Endothelial cell of umbilical vein (primary cell): ENCODE measurements around the gene MFN1. TPM values are rescaled to one million over a fixed set of nuclear protein-coding genes. Genes with fewer than 3 reads are reported as not detected.

Experiments
- BruUV-seq: library from RNA; stranded (reverse); fragments of 400-500 nt; replicated peaks from 2 replicates; lab custom pipeline; 2021; lab: Mats Ljungman, UMichigan
- CTCF ChIA-PET: fragments of 300-600, 350-600 bp; sonication (Branson Sonifier 250); formaldehyde crosslinking; loops from one replicate; lab custom pipeline; 2021; ENCODE audit warnings: antibody characterized with exemption, inconsistent platforms; lab: Charles Lee
- POLR2A ChIA-PET: fragments of 300-600, 350-600 bp; sonication (Branson Sonifier 250); formaldehyde crosslinking; loops from one replicate; lab custom pipeline; 2021; ENCODE audit warnings: antibody characterized with exemption, inconsistent platforms; lab: Charles Lee
- DNase-seq: peaks from one replicate; pipeline ENCODE4 v3.0.0-alpha.2; 2011; ENCODE audit warnings: low read depth, low spot score
- FAIRE-seq: peaks from 2 replicates; lab custom pipeline; 2011; peaks lifted over from hg19 to GRCh38; lab: Jason Lieb, UNC
- H2AFZ ChIP-seq: 2 replicates; pipeline ENCODE4 v1.6.0; 2012; ENCODE audit warnings: low read depth, low read length, control low read depth, inconsistent platforms
- H3K27ac ChIP-seq: 2 replicates; pipeline ENCODE4 v1.5.1; 2011; ENCODE audit warnings: low read depth, mild to moderate bottlenecking, control low read depth, low read length, moderate library complexity; ENCODE audit not compliant: insufficient read depth
- H3K27me3 ChIP-seq, 2 experiments: 2 replicates each; pipeline versions ENCODE4 v1.6.0 to v1.6.1; 2011; ENCODE audit warnings: low read length in 2 of 2, mixed read lengths in 1 of 2; ENCODE audit not compliant: control insufficient read depth in 2 of 2, insufficient read depth in 2 of 2
- H3K36me3 ChIP-seq, 2 experiments: 2 replicates in 1 of 2; 3 replicates in 1 of 2; pipeline ENCODE4 v1.5.1; 2011; ENCODE audit warnings: low read length in 2 of 2, mild to moderate bottlenecking in 1 of 2, moderate library complexity in 1 of 2; ENCODE audit not compliant: control insufficient read depth in 2 of 2, insufficient read depth in 2 of 2; ENCODE audit errors: extremely low read depth in 1 of 2
- H3K4me1 ChIP-seq: 3 replicates; pipeline ENCODE4 v1.5.1; 2011; ENCODE audit warnings: mild to moderate bottlenecking, low read length; ENCODE audit not compliant: control insufficient read depth, insufficient read depth; ENCODE audit errors: extremely low read depth
- H3K4me2 ChIP-seq: 2 replicates; pipeline ENCODE4 v1.6.1; 2011; ENCODE audit warnings: low read length, control low read depth, mixed read lengths; ENCODE audit not compliant: insufficient read depth
- H3K4me3 ChIP-seq, 3 experiments: fragments of 200-600 bp in 1 of 3; sonication (generic), shearing (Covaris generic) in 1 of 3; replicated peaks in 1 of 3; 2 replicates each; pipeline ENCODE4 v1.5.1; 2011 to 2016; ENCODE audit warnings: control low read depth in 3 of 3, low read length in 3 of 3, mild to moderate bottlenecking in 2 of 3, inconsistent platforms in 1 of 3, low read depth in 1 of 3, moderate library complexity in 1 of 3; ENCODE audit not compliant: insufficient read depth in 1 of 3
- H3K79me2 ChIP-seq: 2 replicates; pipeline ENCODE4 v1.6.0; 2012; ENCODE audit warnings: low read length, inconsistent platforms; ENCODE audit not compliant: control insufficient read depth, insufficient read depth
- H3K9ac ChIP-seq: replicated peaks from 2 replicates; pipeline ENCODE3; 2011; ENCODE audit warnings: low read length, control low read depth; ENCODE audit not compliant: insufficient read depth; ENCODE audit errors: extremely low read depth
- H3K9me1 ChIP-seq: replicated peaks from 3 replicates; pipeline ENCODE4 v1.6.0; 2011; ENCODE audit warnings: mild to moderate bottlenecking, low read length; ENCODE audit not compliant: control insufficient read depth, insufficient read depth; ENCODE audit errors: extremely low read depth
- H3K9me3 ChIP-seq: replicated peaks from 2 replicates; pipeline ENCODE4 v1.5.1; 2012; ENCODE audit warnings: low read length, inconsistent platforms; ENCODE audit not compliant: control insufficient read depth, insufficient read depth
- H4K20me1 ChIP-seq: replicated peaks from 2 replicates; pipeline ENCODE3; 2011; ENCODE audit warnings: mild to moderate bottlenecking, low read length; ENCODE audit not compliant: control insufficient read depth, insufficient read depth; ENCODE audit errors: extremely low read depth
- EZH2 ChIP-seq: IDR thresholded peaks from 2 replicates; pipeline ENCODE4 v1.6.1; 2012; ENCODE audit warnings: borderline replicate concordance, low read depth, mild to moderate bottlenecking, moderate library complexity, low read length, inconsistent platforms; ENCODE audit not compliant: severe bottlenecking
- FOS ChIP-seq: IDR thresholded peaks from 2 replicates; pipeline ENCODE4 v1.6.1; 2011; ENCODE audit warnings: mild to moderate bottlenecking, low read length, moderate library complexity, borderline replicate concordance; ENCODE audit not compliant: insufficient read depth
- GATA2 ChIP-seq: IDR thresholded peaks from 2 replicates; pipeline ENCODE4 v1.7.0; 2011; ENCODE audit warnings: low read depth, mild to moderate bottlenecking, moderate library complexity, mixed read lengths, low read length; ENCODE audit not compliant: insufficient read length, insufficient read depth
- JUN ChIP-seq: IDR thresholded peaks from 2 replicates; pipeline ENCODE4 v1.6.1; 2011; ENCODE audit warnings: borderline replicate concordance, low read depth; ENCODE audit not compliant: insufficient read length, insufficient read depth
- MYC ChIP-seq: IDR thresholded peaks from one replicate; pipeline ENCODE4 v1.6.1; 2011; ENCODE audit warnings: mild to moderate bottlenecking, low read depth, low read length
- POLR2A ChIP-seq: IDR thresholded peaks from 2 replicates; pipeline ENCODE4 v1.6.1; 2012; ENCODE audit warnings: low read depth, mild to moderate bottlenecking, control low read depth, low read length
- POLR2AphosphoS5 ChIP-seq: IDR thresholded peaks from 2 replicates; pipeline ENCODE4 v1.6.1; 2012; ENCODE audit warnings: low read depth, mild to moderate bottlenecking, control low read depth, low read length, moderate library complexity; ENCODE audit not compliant: insufficient read depth
- dilution Hi-C: fragments of 300-500 bp; cut with MboI; formaldehyde crosslinking; loops from one replicate; pipeline ENCODE4 v1.15.0; 2019; ENCODE audit warnings: low sequenced_read_pairs; ENCODE audit not compliant: extremely low pct_ligation_motif_present
- intact Hi-C: fragments of 100-400 bp; cut with micrococcal nuclease; formaldehyde crosslinking; loops from one replicate; pipeline ENCODE4 v1.10.0; 2022
- polyA plus RNA-seq, 4 experiments: library from polyadenylated mRNA; depleted of rRNA in 3 of 4; stranded (reverse) in 3 of 4; unstranded in 1 of 4; fragments of >200 nt; gene quantifications; 2 replicates each; pipeline versions ENCODE4 v1.2.1 to v1.2.3, GENCODE V29; 2011 to 2012; ENCODE audit warnings: missing spikeins in 1 of 4
- total RNA-seq: library from RNA; stranded (reverse); gene quantifications from 2 replicates; pipeline ENCODE4 v1.2.3, GENCODE V29; 2021
- TF ChIP-seq, protein P1 (sequence below), 2 donors: IDR thresholded peaks; 1 replicate in 1 of 2; 2 replicates in 1 of 2; pipeline ENCODE4 v1.5.1; 2011; ENCODE audit warnings: low read length in 2 of 2, mild to moderate bottlenecking in 2 of 2, moderate library complexity in 2 of 2, control low read depth in 1 of 2, inconsistent platforms in 1 of 2, low read depth in 1 of 2; ENCODE audit not compliant: insufficient read depth in 1 of 2; ENCODE audit errors: extremely low read depth in 1 of 2
- TF ChIP-seq, protein P2 (sequence below): IDR thresholded peaks from 2 replicates; pipeline ENCODE4 v1.6.1; 2011; ENCODE audit not compliant: insufficient read depth, insufficient read length

The MFN1 gene
- total and polyA plus RNA-seq, 2 donors (not counting 3 experiments of a cell fraction or from before 2014, with no cell fraction given), result 11.6 to 42.9 TPM

DNA sequence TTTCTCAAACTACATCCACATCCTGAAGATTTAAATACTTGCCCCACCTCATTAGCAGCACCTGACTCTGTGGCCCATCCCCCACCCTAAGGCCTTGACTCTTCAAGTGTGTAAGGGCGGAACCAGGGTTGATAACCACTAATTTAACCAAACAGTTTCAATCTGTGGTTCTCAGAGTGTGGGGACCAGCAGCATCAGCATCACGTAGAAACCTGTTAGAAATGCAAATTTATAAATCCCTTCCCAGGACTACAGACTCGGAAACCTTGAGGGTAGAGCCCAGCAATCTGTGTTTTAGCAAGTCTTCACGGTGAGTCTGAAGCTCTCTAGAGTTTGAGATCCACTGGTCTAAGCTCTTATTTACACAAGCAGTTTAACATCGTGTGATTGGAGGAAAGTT lies 91.3 kb downstream of the MFN1 start:
- Histone ChIP-seq H3K9ac (no peak overlapping the region), H3K27ac (no peak overlapping the region), H3K4me2 (no peak overlapping the region), H2AFZ (no peak overlapping the region), H3K27me3 (no peaks in the 10 kb centered on the region), H3K79me2 (peaks cover 94% of the 10 kb centered on the region), H3K4me1 (peaks cover 14% of the 10 kb centered on the region), H3K9me3 (no peaks in the 10 kb centered on the region), H3K36me3 (no peaks in the 10 kb centered on the region), H4K20me1 (peaks cover 14% of the 10 kb centered on the region), H3K4me3 (no peak overlapping the region), H3K9me1 (no peaks in the 10 kb centered on the region)
- dilution Hi-C loops, result no loop called here
- no peak for FAIRE-seq
- intact Hi-C loops, result no loop called here
- BruUV-seq, result no TSS peak
- DNase-seq, result no peak
- ChIA-PET CTCF (interaction anchor here (0.9 to 2.2 kb wide), 2 partner anchors 9 to 12 kb away, joined by 3 to 7 read pairs; partner anchors contain the start of gene GNB4), POLR2A (no interaction called here)
- TF ChIP-seq POLR2AphosphoS5 (no peak), GATA2 (no peak), JUN (no peak), MYC (no peak), FOS (no peak), EZH2 (no peak), POLR2A (no peak)
- TF ChIP-seq, protein P1, sequence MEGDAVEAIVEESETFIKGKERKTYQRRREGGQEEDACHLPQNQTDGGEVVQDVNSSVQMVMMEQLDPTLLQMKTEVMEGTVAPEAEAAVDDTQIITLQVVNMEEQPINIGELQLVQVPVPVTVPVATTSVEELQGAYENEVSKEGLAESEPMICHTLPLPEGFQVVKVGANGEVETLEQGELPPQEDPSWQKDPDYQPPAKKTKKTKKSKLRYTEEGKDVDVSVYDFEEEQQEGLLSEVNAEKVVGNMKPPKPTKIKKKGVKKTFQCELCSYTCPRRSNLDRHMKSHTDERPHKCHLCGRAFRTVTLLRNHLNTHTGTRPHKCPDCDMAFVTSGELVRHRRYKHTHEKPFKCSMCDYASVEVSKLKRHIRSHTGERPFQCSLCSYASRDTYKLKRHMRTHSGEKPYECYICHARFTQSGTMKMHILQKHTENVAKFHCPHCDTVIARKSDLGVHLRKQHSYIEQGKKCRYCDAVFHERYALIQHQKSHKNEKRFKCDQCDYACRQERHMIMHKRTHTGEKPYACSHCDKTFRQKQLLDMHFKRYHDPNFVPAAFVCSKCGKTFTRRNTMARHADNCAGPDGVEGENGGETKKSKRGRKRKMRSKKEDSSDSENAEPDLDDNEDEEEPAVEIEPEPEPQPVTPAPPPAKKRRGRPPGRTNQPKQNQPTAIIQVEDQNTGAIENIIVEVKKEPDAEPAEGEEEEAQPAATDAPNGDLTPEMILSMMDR (IDR thresholded peaks at IDR 0.05; ENCODE audit: extremely low read depth in 1 of 2, insufficient read depth in 1 of 2, low read depth in 1 of 2, low read length in 2 of 2), result no peak
- TF ChIP-seq, protein P2, sequence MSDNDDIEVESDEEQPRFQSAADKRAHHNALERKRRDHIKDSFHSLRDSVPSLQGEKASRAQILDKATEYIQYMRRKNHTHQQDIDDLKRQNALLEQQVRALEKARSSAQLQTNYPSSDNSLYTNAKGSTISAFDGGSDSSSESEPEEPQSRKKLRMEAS, result no peak

Other genes with a start within 250 kb of the MFN1 start
- 25.6 and 25.8 TPM in 2 replicates for gene PIK3CA, start 199.4 kb upstream of the MFN1 start, total RNA-seq
- 2.8 and 4.2 TPM in 2 replicates for gene PIK3CA, start 199.4 kb upstream of the MFN1 start, polyA plus RNA-seq
- 1.7 and 2.3 TPM in 2 replicates for gene KCNMB3, start 96.6 kb upstream of the MFN1 start, total RNA-seq
- 1.1 and 1.2 TPM in 2 replicates for gene KCNMB3, start 96.6 kb upstream of the MFN1 start, polyA plus RNA-seq
- gene ZNF639, start 24.7 kb upstream of the MFN1 start, total RNA-seq, result 28.4 and 30.5 TPM in 2 replicates
- 7.6 and 8.0 TPM in 2 replicates for gene ZNF639, start 24.7 kb upstream of the MFN1 start, polyA plus RNA-seq
- gene GNB4, start 103.8 kb downstream of the MFN1 start, total RNA-seq, result 61.9 and 62.6 TPM in 2 replicates
- 22.2 and 30.3 TPM in 2 replicates for gene GNB4, start 103.8 kb downstream of the MFN1 start, polyA plus RNA-seq
- 63.1 and 68.3 TPM in 2 replicates for gene ACTL6A, start 215.2 kb downstream of the MFN1 start, total RNA-seq
- 55.1 and 96.2 TPM in 2 replicates for gene ACTL6A, start 215.2 kb downstream of the MFN1 start, polyA plus RNA-seq